Purkinje cell (primary cell): ENCODE measurements around the gene SLC25A38. TPM values are rescaled to one million over a fixed set of nuclear protein-coding genes. Genes with fewer than 3 reads are reported as not detected.

Experiments used
- polyA plus RNA-seq: library from polyadenylated mRNA; unstranded; fragments of >200 nt; fragmentation: Nextera tagmentation; gene quantifications from 2 replicates; pipeline ENCODE4 v1.2.1, GENCODE V29; 2014

Gene SLC25A38, protein sequence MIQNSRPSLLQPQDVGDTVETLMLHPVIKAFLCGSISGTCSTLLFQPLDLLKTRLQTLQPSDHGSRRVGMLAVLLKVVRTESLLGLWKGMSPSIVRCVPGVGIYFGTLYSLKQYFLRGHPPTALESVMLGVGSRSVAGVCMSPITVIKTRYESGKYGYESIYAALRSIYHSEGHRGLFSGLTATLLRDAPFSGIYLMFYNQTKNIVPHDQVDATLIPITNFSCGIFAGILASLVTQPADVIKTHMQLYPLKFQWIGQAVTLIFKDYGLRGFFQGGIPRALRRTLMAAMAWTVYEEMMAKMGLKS
- 23.3 and 32.0 TPM in 2 replicates for polyA plus RNA-seq

DNA sequence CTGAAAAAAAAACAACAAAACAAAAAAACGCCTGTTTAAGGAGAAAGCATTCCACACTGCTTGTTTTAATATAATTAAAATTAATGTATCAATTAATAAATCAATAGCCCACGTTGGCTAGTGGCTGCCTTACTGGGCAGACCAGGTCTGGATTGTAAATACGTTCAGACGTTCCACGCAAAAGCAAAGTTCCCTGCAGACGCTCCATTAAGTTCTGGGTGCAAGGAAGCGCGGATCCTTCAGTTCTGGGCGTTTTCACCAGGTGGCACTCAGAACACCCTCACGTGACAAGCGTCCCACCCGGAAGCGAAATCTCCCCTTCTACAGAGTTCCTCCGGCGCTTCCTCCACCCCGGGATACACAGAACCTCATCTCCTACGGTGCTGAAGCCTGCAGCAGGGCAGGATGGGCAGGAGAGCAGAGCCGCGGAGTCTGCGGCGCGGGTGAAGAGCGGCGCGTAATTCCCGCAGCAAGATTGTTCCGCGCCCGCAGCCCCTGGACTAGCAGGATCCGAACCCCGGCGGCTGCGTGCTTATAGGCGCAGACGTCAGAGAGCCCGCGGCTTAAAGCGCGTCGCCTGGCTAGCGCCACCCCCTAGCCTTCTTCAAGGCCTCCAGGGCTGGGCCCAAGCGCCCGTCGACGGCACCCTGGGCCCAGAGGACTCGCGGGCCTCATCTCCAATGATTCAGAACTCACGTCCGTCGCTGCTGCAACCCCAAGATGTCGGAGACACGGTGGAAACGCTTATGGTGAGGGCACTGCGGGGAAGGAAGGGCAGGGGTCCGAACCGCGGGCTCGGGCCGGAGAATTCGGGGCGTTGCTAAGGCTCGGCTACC is at the start of gene SLC25A38:
SLC25A38 (plus strand) TSS at position 326 of the 836 bp plus-strand sequence; CDS start at position 681, 355 bp downstream.

DNA sequence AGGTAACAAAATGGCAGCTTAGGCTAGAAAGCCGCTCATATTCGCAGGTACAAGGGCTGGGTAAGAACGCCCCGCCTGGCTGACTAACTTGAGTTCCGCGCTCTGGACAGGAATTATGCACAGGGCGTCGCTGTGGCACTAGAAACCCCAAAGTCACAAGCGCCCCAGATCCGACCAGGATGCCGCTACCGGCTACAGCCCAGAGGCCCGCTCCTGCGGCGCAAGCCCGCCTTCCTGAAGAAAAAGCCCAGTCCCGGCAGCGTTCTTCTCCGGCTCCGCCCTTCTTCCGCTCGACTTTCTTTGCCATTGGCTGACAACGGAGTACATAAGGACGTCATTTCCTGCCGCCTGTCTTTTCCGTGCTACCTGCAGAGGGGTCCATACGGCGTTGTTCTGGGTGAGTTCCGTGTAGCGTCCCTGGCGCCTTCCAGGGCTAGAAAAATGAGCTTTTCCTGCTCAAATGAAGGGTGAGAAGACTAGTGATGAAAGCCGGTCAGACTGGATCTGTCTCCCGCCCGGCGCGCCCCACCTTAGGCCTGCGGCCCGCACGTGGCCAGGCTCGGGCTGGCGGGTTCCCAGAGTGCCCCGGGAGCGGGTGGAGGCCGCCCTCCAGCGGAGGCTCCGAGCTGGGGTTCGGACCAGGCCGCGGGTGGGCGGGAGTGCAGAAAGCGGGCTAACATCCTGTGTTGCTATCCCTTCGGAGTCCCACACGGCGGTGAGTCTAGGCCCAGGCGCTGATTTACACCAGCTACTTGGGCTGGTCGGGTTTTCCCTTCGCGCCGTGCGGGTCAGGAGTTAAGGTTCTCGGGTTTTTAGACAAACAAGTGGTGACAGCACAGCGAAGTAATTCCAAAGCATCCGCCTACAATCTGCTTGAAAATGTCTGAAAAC is 23.4 kb downstream of the SLC25A38 start, which contains the start of gene RPSA:
RPSA (plus strand) TSS at position 353 of the 891 bp plus-strand sequence. CDS start 934 bp downstream, outside the sequence.

Other genes starting within 250 kb of the SLC25A38 start
- 0.31 and 0.82 TPM in 2 replicates for gene CSRNP1, start 229.8 kb upstream of the SLC25A38 start, polyA plus RNA-seq
- not detected in 2 replicates for gene XIRP1, start 190.8 kb upstream of the SLC25A38 start, polyA plus RNA-seq
- 0.43 TPM in 1 of 2 replicates, not detected in the other for gene CX3CR1, start 103.3 kb upstream of the SLC25A38 start, polyA plus RNA-seq
- not detected in 2 replicates for gene CCR8, start 53.7 kb upstream of the SLC25A38 start, polyA plus RNA-seq
- gene RPSA, start 23.4 kb downstream of the SLC25A38 start, polyA plus RNA-seq, result 204 and 250 TPM in 2 replicates
- gene MOBP, start 84.3 kb downstream of the SLC25A38 start, polyA plus RNA-seq, result 2.7 and 4.5 TPM in 2 replicates